Stimulated activated CD4-positive, alpha-beta T cell treated with anti-CD3 and anti-CD28 coated beads, Interleukin-1b, Interleukin-23, amount 100 ng/mL, for 4 hours (primary cell): Measurements from ENCODE around the gene KLK15.
A peak's percentile ranks its signal among the peaks of the same experiment; 100 is the strongest.
"Not testable (repeated sequence)": the region's sequence is repeated elsewhere in the genome, so short reads cannot be mapped to it uniquely, and the experiment has no call there.

Experiments used
- DNase-seq, 2 donors: peaks; one replicate each; pipeline ENCODE4 v3.0.0-alpha.2; 2020; ENCODE audit warnings: low read depth in 2 of 2

KLK15 gene

DNA sequence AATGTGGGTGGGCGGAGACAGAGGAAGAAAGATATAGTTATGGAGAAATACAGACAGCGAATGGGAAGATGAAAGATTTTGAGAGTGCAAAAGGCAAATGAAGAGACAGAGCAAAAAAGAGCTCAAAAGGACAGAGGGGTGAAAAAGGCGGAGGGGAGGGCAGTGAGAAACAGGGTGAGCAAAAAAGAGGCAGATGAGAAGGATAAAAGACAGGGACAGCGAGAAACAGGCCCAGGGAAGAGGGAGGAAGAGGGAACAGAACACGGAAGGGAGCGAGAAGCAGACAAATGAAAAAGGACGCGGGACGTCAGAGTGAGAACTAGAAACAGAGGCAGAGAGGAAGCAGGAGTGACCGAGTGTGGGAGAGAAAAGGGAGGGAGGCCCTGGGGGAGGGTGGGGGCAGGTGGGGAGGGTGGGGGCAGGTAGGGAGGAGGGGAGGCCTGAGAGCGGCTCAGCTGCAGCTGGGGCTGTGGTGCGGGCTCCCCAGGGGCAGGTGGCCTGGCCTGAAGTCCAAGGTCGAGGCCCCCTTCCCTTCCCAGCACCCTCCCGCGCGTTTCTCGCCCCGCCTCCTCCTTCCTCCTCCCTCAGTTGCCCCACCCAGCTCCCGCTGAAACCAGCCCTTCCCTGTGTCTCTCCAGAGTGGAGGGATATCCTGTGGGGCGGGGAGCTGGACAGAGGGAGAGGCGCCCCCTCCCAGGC is 12.7 kb downstream of the KLK15 start:
- no peak for DNase-seq

DNA sequence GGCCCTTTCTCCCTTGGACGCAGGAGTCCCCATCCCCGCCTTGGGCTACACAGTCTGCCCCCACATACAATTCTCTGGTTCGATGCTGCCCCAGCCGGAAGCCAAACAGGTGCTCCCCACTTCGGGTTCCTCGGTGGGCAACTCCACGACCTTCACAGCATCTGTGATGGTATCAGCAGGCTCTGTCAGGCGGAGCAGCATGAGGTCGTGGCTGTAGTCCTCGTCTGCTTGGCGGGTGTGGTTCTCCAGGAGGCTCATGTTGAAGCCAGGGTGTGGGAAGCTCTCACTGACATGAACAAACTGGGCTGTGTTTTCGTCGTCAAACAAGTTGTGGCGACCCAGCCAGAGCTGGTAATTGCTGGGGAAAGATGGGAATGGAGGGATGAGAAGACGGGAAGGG is 13.3 kb downstream of the KLK15 start:
- no peak for DNase-seq

DNA sequence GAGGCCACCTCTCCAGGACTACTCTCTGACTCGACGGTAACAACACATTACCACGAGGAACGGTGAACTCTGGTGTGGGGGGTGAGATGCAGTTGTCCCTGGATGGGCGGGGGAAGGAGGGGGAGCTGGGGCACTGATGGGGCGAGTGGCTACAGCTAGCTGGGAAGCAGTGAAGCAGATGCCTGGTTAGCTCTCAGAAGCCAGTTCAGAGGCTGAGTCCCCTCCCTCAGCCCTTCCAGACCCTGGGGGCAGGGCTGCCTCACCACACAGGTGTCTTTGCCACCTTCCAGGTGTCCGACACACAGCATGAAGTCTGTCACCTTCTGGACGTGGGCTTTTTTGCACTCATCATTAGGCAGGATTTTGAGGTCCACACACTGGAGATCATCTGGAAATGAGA is 13.7 kb downstream of the KLK15 start:
- DNase-seq, result no peak

DNA sequence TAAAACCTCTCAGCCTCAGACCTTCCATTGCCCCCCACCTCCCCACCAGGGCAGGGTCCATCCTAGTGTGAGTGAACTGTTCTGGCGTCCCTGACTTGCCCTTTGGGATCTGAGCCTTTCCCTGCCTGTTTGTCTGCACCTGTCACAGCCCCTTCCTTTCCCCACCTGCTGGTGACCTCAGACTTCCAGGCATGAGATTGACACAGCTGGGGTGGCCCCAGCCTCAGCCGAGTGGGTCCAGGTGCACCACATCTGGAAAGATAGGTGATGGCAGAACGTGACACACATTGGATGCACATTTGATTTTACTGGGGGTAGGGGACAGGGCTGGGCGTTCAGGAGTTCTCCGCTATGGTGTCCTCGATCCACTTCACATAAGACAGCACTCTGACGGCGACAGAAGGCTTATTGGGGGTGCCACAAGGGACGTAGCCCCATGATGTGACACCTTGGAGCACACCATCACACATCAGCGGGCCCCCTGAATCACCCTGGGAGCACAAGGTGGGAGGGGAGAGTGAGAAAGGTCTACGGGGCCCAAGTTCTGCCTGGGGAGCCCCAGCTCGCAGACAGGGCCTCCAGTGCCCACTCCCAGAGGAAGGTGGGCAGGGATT is 14.4 kb downstream of the KLK15 start:
- DNase-seq, result no peak

DNA sequence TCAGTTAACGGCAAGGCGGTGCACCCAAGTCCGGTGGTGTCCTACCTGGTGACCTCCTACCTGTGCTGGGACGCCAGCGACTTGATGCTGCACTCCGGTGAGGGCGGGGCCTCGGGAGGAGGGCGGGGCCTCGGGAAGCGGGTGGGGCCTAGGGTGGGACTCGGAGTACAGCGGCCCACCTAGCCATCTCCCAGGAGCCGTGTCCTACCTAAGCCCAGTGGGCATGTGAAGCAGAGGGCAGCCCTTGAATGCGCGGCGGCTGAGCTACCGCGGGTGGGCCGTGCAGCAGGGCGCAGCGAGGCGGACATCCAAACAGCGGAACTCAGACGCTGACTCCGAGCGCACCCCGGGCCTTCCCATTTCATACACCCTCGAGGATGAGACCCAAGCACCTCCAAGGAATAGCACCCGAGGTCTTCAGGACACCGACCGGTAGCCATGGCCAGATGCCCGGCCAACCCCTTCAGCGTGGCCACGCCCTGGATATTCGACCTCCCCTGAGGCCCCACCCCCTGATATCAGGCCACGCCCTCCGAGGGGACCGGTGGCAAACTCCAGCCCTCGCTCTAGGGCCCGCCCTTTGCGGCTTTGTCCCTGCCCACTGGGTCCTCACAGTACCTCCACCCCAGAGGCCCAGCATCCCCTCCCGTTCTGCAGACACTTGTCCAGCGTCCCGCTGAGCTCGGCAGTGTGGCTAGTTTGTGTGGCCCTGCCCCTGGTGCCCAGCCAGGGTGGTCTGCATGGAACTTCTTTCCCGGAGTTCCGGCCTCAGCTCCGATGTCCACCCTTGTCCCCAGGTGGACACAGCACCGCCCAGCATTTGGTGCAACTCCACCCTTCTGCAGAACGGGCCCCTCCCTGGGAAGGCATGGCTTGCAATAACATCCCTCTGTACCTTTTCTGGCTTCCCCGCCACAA is 15.2 kb downstream of the KLK15 start:
- peak in 1 of 2 donors; percentile 51 for DNase-seq

DNA sequence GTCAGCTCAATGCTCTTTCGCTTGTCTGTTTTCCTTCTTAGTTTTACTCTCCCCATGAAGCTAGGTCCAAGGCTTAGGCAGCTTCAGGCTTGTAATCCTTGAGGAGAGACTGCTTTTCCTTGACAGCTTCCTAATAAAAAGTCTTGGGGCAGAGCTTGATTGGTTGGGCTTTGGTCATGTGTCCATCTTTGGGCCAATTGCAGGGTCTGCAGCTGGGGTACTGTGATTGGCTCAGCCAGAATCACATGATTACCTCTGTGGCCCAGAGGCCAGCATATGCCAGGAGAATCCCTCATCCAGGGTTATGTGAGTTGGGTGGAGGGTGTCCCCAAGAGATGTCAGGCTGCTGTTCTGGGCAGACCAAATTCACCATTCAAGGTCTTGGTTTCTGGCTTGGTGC is 17.9 kb downstream of the KLK15 start:
- no peak for DNase-seq

DNA sequence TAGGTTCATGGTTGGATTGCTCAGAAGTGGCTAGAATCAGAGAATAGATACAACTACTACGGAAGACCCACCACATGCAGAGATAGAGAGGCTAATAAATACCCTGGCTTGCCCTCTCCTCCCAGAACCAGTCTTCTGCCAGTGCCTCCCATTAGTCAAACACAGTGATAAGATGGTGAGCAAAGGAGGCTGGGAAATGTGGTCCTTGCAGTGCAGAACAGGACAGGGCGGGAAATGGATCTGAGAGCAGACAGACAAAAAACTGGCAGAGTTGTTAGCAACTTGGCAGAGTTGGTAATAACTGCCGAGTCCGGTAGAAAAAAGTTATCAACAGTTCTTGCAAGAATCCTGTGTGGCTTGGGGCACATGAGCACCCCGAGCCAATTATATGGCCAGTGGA is 18.5 kb downstream of the KLK15 start:
- DNase-seq, result no peak

DNA sequence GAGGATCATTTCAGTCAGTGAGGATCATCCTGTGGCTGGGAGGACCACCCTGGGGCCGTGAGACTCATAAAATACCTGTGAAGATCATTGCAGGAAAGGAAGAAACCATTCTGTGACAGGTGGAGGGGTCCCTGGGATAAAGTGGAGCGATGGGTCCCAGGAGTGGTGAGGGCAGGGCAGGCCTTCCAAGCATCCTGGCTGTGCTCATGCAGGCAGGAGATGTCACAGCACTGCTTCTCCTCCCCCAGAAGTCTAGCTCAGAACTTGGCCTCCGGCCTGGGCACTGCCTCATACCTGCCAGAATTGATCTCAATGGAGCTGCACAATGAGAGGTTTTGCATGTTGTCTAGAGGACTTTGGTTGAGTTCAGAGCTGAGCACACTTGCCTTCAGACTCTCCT is 20.9 kb downstream of the KLK15 start:
- no peak for DNase-seq

DNA sequence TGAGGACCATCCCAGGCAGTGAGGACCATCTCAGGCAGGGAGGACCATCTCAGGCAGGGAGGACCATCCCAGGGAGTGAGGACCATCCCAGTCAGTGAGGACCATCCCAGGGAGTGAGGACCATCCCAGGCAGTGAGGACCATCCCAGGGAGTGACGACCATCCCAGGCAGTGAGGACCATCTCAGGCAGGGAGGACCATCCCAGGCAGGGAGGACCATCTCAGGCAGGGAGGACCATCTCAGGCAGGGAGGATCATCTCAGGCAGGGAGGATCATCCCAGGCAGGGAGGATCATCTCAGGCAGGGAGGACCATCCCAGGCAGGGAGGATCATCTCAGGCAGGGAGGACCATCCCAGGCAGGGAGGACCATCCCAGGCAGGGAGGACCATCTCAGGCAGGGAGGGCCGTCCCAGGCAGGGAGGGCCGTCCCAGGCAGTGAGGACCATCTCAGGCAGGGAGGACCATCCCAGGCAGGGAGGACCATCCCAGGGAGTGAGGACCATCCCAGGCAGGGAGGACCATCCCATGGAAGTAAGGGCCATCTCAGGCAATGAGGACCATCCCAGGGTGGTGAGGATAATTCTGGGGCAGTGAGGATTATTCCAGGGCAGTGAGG is 21.6 kb downstream of the KLK15 start:
- not testable (repeated sequence) for DNase-seq

DNA sequence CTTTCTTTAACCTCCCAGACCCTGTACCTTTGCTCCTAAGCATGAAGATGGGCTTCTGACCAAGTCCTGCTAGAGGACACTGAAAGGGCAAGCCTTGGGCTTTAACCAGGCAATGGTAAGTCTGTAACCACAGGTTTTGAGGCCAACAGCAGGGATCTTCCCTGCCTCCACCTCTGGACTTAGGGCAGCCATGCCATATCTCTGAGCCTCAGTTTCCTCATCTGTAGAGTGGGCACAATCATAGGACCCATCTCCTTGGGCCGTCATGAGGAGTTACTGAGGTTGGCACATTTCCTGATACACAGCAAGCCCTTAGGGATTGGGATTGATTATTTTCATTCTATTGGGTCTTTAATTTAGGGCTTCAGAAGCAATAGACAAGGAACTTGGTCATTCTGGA is 24.5 kb downstream of the KLK15 start:
- no peak for DNase-seq

DNA sequence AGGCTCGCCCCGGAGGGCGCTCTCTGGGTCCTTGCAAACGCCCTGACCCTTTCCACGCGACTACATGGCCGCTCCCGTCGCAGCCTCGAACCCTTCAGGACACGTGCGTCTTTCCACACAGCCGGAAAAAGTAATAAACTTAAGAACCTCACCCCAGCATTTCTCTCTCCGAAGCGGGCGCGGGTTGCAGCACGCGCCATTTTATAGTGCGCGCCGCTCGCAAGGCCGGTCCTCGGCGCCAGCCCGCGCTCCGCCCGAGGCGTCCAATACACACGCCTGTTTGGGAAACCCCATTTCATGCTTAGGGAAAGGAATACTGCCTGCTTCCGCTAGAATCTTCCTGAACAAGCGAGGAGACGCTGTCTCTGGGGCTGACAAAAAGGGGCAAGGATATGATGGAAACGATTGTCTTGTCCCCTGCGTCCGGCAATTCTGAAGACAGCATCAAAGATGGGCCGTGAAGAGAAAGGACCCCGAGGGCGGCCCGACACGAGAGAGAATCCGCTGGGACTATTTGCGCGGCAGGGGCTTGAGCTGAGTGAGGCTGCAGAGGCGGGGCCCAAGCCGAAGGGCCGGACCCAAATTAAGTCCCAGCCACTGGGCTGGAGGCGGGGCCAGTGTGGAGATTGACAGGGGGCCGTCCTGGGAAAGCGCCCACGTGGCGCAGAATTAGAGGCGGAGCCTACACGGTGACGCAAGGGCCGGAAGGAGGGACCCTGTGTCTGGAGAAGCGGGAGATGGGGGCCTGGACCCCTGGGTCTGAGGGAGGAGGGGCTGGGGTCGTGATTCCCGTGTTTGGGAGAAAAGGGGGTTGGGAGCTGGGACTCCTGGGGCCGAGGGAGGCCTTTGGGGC is 28.7 kb downstream of the KLK15 start:
- peak; percentile 96 to 98 for DNase-seq

DNA sequence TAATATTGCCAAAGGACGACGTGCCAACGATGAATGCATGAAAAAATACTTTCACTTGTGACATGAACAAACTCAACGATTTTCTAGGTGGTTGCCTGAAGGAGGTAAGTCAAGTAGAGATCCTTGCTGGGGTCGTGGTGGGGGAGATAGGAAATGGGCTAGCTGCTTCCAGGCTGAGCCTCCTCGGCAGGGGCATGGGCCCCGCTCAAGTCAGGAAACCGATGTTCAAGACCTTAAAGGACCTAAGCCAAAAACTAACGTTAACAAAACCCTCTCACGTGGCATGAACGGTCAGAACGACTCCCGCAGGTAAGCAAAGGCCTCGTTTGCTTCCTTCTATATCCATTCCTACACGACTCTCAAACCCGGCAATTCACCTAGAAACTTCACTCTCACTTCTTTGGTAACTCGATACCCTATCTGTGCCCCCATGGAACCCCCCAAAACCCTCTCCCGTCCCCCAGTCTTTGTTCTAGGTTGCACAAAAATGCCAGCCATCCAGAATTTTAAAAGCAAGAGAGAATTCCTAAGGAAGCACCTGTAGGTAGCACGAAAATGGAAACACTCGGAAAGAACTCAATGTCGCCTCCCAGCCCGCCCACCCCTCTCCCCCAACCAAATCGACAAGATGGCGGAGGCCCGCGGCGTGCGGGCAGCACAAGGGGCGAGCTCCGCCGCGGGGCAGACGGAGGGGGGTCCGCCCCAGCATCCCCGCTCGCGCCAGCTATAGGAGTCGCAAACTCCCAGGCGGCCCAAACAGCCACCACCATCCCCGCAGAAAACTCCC is 29.5 kb downstream of the KLK15 start:
- DNase-seq, result peak in 1 of 2 donors; percentile 48

DNA sequence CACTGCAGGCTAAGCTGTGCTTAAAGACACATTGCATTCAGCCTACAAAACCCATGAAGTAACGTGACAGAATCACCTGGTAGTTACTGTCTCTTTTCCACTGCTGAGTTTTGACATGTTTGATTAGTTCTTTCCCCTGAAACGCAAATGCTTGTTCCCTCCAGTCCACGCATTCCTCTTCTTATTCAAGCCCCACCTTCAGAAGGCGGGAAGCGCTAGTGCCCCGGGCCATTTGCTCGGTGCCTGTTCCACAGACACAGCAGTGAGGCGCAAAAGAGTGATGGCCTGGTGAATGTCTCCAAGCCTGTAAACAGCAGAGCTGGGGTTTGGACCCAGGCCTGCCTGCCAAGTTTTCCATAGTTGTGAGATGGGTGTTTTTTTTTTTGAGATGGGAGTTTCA is 32.3 kb downstream of the KLK15 start:
- DNase-seq, result no peak

DNA sequence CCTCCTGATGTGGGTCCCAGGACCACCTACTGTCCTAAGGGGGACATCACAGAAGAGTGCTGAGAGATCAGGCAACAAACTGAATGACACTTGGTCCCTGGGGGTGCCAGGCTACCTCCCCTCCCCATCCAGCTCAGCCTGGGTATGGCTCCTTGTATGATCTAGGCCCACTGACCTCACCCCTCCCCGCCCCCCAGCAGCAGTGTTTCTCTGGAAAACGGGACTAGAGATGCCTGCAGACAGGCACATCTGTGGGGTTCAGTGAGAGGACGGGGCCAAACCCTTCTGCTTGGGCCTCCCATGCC is 33.9 kb downstream of the KLK15 start:
- no peak for DNase-seq

DNA sequence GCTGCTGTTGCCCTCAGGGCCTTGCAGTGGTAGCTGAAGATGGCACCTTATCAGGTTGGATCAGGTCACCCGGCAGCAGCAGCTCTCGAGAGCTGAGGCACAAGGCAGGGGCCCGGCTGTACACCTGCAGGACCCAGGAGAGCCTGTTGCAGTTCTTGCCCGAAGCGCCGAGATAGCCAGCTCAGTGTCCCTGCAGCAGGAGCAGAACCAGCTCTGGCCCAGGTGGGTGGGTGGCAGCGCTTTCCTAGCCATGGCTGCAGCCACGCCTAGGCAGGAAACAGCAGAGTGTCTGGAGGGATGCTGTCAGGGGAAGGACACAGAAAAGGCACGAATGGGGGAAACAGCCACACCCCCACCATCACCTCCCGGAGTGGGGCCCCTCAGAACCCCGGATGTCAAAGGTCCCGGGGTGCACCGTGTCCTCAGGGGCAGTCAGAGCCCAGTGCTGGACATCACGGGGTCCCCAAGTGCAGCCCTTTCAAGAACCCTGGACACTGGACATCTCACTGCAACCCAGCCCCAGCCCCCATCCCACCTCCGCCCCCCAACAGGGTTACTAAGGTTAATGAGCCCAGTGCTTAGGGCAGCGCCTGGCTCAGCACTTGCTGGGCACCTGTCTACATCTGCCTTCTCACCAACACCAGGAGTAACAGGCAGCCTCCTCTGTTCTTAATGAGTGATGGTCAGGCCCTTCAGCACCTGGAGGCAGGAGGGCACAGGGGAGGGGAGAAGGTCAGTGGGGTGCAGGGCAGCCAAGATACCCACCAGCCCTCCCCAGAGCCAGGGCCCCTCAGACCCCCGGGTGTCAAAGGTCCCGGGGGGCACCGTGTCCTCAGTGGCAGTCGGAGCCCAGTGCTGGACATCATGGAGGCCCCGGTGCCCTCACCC is 34.5 kb downstream of the KLK15 start:
- DNase-seq, result no peak

DNA sequence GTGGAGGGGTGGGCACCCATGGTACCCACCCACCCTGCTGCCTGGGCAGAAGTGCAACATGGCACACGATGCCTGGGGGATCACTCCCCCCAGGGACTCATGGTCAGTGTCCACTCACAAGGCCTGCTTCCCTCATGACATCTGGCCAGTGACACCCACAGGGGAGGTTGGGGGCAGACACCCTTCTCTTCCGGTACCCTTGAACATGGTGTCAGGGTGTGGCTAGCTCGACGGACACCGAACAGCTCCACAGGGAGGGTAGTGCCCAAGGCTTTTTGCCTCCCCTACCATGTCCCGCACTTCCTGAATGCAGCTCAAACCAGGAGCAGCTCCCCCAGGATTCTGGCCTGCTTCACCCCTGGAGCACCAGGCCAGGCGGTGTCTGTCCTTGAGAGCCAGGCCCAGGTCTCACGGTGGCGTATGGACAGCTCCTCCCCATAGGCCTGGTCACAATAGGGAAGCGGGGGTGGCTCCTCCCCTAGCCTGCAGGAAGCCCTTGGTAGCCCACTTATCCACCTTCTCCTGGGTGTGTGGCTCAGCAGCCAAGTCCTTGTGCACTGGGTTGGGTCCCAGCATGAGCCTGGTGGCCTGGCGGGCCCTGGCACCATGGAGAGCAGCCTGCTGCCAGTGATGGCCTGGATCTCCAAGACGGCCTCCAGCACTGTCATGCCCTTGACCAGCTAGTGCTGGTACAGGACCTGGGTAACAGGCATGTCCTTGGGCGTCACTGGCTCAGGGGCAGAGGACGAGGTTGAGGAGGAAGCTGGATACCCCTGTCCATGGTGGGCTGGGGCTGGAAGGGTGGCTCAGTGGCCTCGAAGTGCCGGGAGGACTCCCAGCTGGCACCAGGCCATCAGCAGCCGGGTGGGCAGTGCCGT is 35.4 kb downstream of the KLK15 start:
- DNase-seq, result no peak

DNA sequence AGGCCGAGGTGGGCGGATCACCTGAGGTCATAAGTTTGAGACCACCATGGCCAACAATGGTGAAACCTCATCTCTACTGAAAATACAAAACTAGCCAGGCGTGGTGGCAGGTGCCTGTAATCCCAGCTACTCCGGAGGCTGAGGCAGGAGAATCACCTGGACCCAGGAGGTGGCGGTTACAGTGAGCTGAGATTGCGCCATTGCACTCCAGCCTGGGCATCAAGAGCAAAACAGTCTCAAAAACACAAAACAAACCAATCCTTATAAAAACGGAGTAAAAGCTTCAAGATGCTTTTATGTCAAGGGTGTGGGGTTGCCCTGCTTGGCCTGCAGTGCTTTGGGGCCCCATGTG is 36.0 kb downstream of the KLK15 start:
- DNase-seq, result no peak

DNA sequence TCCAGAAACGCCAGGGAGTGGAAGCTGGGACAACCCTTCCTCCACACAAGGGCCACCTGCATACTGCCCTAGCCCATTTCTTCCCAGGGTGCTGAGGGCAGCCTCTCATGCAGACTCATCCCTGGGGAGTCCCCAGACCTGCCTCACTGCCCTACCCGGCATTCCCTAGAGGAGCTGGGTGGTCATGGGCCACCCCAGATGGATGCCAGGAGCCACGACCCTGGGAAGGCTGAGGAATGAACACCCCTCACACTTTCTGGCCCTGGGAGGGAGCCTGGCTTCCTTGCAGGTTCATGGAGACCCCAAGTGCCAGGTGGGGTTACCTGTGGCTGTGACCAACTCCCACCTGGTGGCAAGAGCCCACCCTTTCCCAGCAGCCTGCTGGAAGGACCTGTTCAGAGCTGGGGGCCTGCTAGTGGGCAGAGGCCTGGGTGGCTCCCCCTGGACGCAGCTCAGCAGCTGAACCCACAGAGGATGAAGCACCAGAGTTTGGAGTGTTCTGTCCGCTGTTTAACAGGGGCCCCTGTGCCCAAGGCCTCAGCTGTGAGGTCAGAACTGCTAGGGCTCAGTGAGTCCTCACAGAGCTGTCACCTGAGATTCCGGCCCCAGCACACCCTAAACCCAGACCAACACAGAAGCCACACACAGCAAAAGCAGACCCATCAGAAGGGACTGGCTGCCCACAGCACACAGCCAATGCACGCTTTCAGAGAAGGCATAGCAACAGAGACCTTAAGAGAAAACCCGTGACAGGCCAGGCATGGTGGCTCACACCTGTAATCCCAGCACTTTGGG is 36.5 kb downstream of the KLK15 start:
- no peak for DNase-seq
